ENCODE results near the gene SLC12A4.

Gene SLC12A4

DNA sequence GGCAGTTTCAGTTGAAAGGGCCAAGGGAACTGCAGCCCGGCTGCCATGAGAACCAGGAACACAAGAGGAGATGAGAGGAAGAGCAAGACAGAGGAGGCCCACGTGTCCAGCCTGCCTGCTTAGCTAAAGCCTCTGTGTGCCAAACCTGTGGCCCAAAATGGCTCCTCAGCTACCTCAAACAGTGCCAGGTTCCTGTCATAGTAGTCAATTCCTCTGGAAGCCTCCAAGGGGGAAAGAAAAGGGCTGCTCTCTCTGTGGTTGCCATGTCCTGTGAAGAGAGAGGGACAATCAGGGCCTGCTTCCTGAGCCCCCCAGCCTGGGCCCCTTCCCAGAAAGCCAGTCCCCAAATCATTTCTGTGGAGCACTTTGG, 5.2 kb downstream of the SLC12A4 start:
- no peak for DNase-seq (ENCODE audit: low spot score)
- TF ChIP-seq, protein P1, sequence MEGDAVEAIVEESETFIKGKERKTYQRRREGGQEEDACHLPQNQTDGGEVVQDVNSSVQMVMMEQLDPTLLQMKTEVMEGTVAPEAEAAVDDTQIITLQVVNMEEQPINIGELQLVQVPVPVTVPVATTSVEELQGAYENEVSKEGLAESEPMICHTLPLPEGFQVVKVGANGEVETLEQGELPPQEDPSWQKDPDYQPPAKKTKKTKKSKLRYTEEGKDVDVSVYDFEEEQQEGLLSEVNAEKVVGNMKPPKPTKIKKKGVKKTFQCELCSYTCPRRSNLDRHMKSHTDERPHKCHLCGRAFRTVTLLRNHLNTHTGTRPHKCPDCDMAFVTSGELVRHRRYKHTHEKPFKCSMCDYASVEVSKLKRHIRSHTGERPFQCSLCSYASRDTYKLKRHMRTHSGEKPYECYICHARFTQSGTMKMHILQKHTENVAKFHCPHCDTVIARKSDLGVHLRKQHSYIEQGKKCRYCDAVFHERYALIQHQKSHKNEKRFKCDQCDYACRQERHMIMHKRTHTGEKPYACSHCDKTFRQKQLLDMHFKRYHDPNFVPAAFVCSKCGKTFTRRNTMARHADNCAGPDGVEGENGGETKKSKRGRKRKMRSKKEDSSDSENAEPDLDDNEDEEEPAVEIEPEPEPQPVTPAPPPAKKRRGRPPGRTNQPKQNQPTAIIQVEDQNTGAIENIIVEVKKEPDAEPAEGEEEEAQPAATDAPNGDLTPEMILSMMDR (IDR thresholded peaks at IDR 0.05; ENCODE audit: borderline replicate concordance, control extremely low read depth, extremely low read depth, insufficient read depth, missing control alignments), result no peak
- in situ Hi-C loops (cut with MboI; ENCODE audit: low sequenced_read_pairs, unreplicated experiment), result no loop called here

DNA sequence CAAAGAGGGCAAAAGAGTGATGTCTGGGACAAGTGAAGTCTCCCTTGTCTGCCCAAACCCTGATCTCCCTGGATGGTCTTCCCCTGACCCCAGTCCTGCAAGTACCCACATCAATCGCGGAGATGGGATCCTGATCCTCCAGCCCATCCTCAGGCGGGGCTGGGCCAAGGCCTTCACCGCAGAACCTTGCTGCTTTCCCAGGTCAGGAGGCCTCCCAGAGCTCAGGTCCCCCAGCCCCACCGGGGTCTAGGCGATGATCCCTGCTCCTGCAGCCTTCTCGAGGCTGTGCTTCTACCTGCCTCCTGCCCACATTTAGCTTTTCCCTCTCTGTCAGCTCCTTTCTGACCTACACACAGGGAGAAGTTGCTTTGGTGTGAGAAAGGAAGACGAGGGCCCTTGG, 6.3 kb downstream of the SLC12A4 start:
- in situ Hi-C loops (cut with MboI; ENCODE audit: low sequenced_read_pairs, unreplicated experiment), result no loop called here
- DNase-seq (ENCODE audit: low spot score), result no peak
- TF ChIP-seq, protein P1 (IDR thresholded peaks at IDR 0.05; ENCODE audit: borderline replicate concordance, control extremely low read depth, extremely low read depth, insufficient read depth, missing control alignments), result no peak

DNA sequence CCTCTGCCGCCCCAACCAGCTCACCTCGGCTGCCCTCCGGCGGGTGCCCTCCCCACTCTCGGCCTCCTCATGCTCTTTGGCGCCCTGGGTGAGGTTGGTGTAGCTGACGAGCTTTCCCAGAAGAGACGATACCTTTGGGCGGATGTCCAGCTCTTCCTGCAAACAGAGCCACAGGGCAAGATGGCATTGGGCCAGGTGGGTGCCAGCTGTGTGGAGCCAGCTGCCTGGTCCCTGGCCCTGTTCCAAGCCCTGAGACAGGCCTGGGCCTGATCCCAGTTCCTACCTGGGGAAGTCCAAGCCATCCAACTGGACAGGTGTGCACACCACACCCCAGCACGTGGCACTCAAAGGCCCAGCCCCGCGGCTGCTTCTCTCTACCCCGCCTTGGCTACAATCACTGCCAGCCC, 6.9 kb downstream of the SLC12A4 start:
- no peak for DNase-seq (ENCODE audit: low spot score)
- in situ Hi-C loops (cut with MboI; ENCODE audit: low sequenced_read_pairs, unreplicated experiment), result no loop called here
- TF ChIP-seq, protein P1 (IDR thresholded peaks at IDR 0.05; ENCODE audit: borderline replicate concordance, control extremely low read depth, extremely low read depth, insufficient read depth, missing control alignments), result no peak

GRCh38 chr16:67959536-67960329, 8.7 kb downstream of the SLC12A4 start:
- TF ChIP-seq, protein P1 (IDR thresholded peaks at IDR 0.05; ENCODE audit: borderline replicate concordance, control extremely low read depth, extremely low read depth, insufficient read depth, missing control alignments), result no peak
- in situ Hi-C loops (cut with MboI; ENCODE audit: low sequenced_read_pairs, unreplicated experiment), result no loop called here
- no peak for DNase-seq (ENCODE audit: low spot score)

DNA sequence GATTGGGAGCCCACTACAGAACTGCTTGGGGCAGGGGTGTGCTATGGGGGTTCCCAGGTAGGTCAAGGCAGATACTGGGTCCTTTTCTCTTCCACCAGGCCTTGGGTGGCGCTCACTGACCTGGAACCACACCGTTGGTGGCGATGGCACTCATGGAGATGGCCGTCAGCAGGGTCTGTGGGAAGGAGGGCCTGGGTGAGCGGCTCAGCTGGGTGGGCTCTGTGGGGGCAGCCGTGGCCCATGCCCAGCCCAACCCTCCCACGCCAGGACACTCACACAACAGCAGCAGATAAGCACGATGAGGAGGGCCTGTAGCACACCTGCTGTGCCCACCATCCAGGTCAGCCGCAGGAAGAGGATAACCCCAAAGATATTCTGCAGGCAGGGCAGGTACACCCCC, 10.8 kb downstream of the SLC12A4 start:
- in situ Hi-C loops (cut with MboI; ENCODE audit: low sequenced_read_pairs, unreplicated experiment), result no loop called here
- DNase-seq (ENCODE audit: low spot score), result no peak
- TF ChIP-seq, protein P1 (IDR thresholded peaks at IDR 0.05; ENCODE audit: borderline replicate concordance, control extremely low read depth, extremely low read depth, insufficient read depth, missing control alignments), result no peak

- in situ Hi-C loops (cut with MboI; ENCODE audit: low sequenced_read_pairs, unreplicated experiment), result no loop called here
- no peak for DNase-seq (ENCODE audit: low spot score)
- TF ChIP-seq, protein P1 (IDR thresholded peaks at IDR 0.05; ENCODE audit: borderline replicate concordance, control extremely low read depth, extremely low read depth, insufficient read depth, missing control alignments), result no peak
These were observed 13.8 kb downstream of the SLC12A4 start for GRCh38 chr16:67954421-67955196.
